IMR-90 (cell line): ENCODE results near the gene PLCXD1.

Experiments
- BHLHE40 ChIP-seq: fragments of 150-350 bp; IDR thresholded peaks from 2 replicates; pipeline ENCODE4 v1.6.1; 2016; ENCODE audit warnings: mild to moderate bottlenecking, low read depth, low read length
- CEBPB ChIP-seq: IDR thresholded peaks from 2 replicates; pipeline ENCODE4 v1.6.1; 2012; ENCODE audit warnings: low read depth, low read length, improper control_type of control experiment
- MAFK ChIP-seq: IDR thresholded peaks from 2 replicates; pipeline ENCODE4 v1.6.1; 2012; ENCODE audit warnings: low read depth, low read length, improper control_type of control experiment
- MAZ ChIP-seq: IDR thresholded peaks from 2 replicates; pipeline ENCODE4 v1.6.1; 2012; ENCODE audit warnings: low read depth, mild to moderate bottlenecking, low read length, improper control_type of control experiment, moderate library complexity, borderline replicate concordance
- NFE2L2 ChIP-seq: fragments of 150-350 bp; IDR thresholded peaks from 2 replicates; pipeline ENCODE4 v1.6.1; 2016; ENCODE audit warnings: low read depth, mild to moderate bottlenecking, low read length
- POLR2A ChIP-seq: IDR thresholded peaks from 2 replicates; pipeline ENCODE4 v1.6.1; 2012; ENCODE audit warnings: mild to moderate bottlenecking, low read depth, low read length
- RCOR1 ChIP-seq: IDR thresholded peaks from 2 replicates; pipeline ENCODE4 v1.6.1; 2012; ENCODE audit warnings: mild to moderate bottlenecking, low read length, improper control_type of control experiment; ENCODE audit not compliant: insufficient replicate concordance
- RFX5 ChIP-seq: IDR thresholded peaks from 2 replicates; pipeline ENCODE4 v1.8.0; 2012; ENCODE audit warnings: low read depth, mild to moderate bottlenecking, low read length, moderate library complexity
- SMC3 ChIP-seq: fragments of 150-350 bp; IDR thresholded peaks from 2 replicates; pipeline ENCODE4 v1.6.1; 2016; ENCODE audit warnings: low read depth, mild to moderate bottlenecking, antibody characterized with exemption, low read length, moderate library complexity
- TF ChIP-seq, protein P1 (sequence below): conservative IDR thresholded peaks from 2 replicates; pipeline ENCODE4 v1.5.1; 2012; ENCODE audit warnings: mild to moderate bottlenecking, low read depth, low read length, improper control_type of control experiment
- TF ChIP-seq, protein P2 (sequence below): fragments of 150-350 bp; IDR thresholded peaks from 2 replicates; pipeline ENCODE4 v1.6.1; 2016; ENCODE audit warnings: low read depth, mild to moderate bottlenecking, low read length, moderate library complexity, borderline replicate concordance
- TF ChIP-seq, protein P3 (sequence below): fragments of 150-350 bp; IDR thresholded peaks from 2 replicates; pipeline ENCODE4 v1.6.1; 2017; ENCODE audit warnings: mild to moderate bottlenecking, antibody characterized with exemption, low read length, low read depth

DNA sequence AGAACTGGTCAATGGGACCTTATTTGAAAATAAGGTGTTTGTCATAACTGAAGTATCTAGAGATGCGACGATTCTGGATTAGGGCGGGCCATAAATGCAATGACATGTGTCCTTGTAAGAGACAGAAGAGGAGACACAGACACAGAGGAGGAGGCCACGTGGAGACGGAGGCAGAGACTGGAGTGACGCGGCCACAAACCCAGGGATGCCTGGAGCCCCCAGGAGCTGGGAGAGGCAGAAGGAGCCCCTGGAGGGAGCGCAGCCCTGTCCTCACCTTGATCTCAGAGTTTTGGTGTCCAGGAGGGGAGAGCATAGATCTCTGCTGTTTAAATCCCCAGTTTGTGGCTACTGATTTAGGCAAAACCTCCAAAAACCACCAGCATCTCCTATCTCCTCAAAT is 32.4 kb downstream of the PLCXD1 start:
- TF ChIP-seq SMC3 (no peak), POLR2A (no peak), MAZ (no peak), CEBPB (no peak), MAFK (no peak), RFX5 (no peak), RCOR1 (no peak), BHLHE40 (no peak), NFE2L2 (no peak)
- TF ChIP-seq, protein P1, sequence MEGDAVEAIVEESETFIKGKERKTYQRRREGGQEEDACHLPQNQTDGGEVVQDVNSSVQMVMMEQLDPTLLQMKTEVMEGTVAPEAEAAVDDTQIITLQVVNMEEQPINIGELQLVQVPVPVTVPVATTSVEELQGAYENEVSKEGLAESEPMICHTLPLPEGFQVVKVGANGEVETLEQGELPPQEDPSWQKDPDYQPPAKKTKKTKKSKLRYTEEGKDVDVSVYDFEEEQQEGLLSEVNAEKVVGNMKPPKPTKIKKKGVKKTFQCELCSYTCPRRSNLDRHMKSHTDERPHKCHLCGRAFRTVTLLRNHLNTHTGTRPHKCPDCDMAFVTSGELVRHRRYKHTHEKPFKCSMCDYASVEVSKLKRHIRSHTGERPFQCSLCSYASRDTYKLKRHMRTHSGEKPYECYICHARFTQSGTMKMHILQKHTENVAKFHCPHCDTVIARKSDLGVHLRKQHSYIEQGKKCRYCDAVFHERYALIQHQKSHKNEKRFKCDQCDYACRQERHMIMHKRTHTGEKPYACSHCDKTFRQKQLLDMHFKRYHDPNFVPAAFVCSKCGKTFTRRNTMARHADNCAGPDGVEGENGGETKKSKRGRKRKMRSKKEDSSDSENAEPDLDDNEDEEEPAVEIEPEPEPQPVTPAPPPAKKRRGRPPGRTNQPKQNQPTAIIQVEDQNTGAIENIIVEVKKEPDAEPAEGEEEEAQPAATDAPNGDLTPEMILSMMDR: no peak
- TF ChIP-seq, protein P2, sequence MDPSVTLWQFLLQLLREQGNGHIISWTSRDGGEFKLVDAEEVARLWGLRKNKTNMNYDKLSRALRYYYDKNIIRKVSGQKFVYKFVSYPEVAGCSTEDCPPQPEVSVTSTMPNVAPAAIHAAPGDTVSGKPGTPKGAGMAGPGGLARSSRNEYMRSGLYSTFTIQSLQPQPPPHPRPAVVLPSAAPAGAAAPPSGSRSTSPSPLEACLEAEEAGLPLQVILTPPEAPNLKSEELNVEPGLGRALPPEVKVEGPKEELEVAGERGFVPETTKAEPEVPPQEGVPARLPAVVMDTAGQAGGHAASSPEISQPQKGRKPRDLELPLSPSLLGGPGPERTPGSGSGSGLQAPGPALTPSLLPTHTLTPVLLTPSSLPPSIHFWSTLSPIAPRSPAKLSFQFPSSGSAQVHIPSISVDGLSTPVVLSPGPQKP: no peak
- TF ChIP-seq, protein P3, sequence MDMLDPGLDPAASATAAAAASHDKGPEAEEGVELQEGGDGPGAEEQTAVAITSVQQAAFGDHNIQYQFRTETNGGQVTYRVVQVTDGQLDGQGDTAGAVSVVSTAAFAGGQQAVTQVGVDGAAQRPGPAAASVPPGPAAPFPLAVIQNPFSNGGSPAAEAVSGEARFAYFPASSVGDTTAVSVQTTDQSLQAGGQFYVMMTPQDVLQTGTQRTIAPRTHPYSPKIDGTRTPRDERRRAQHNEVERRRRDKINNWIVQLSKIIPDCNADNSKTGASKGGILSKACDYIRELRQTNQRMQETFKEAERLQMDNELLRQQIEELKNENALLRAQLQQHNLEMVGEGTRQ: no peak
